Measurements from ENCODE around the gene GAB4.

The GAB4 gene

GRCh38 chr22:17007852-17008731 is at the start of gene GAB4:
Gene GAB4, minus strand, starts transcription at chr22:17008222. Its CDS starts 108 bp downstream, at chr22:17008114.
- TF ChIP-seq REST (IDR thresholded peaks at IDR 0.05; ENCODE audit: low read depth), result no peak
- no peak for TF ChIP-seq FOXM1 (IDR thresholded peaks at IDR 0.05; ENCODE audit: borderline replicate concordance, low read depth)
- no peak for TF ChIP-seq TAF1 (IDR thresholded peaks at IDR 0.05; ENCODE audit: low read depth)
- no peak for TF ChIP-seq YY1 (IDR thresholded peaks at IDR 0.05; ENCODE audit: low read depth)
- no peak for TF ChIP-seq CEBPB (IDR thresholded peaks at IDR 0.05)
- no peak for TF ChIP-seq USF1 (IDR thresholded peaks at IDR 0.05)
- no peak for TF ChIP-seq TEAD4 (IDR thresholded peaks at IDR 0.05)
- no peak for TF ChIP-seq TCF12 (IDR thresholded peaks at IDR 0.05; ENCODE audit: low read depth)
- TF ChIP-seq CREB1 (IDR thresholded peaks at IDR 0.05; ENCODE audit: low read depth), result no peak
- TF ChIP-seq NFIC (IDR thresholded peaks at IDR 0.05), result no peak
- no peak for TF ChIP-seq EGR1 (IDR thresholded peaks at IDR 0.05)
- TF ChIP-seq EP300 (IDR thresholded peaks at IDR 0.05; ENCODE audit: borderline replicate concordance), result no peak
- no peak for TF ChIP-seq RAD21 (IDR thresholded peaks at IDR 0.05; ENCODE audit: low read depth)
- TF ChIP-seq MAX (IDR thresholded peaks at IDR 0.05), result no peak
- TF ChIP-seq ZBTB7A (IDR thresholded peaks at IDR 0.05; ENCODE audit: low read depth), result no peak

GRCh38 chr22:17056807-17057206 is 48.8 kb upstream of the GAB4 start:
- TF ChIP-seq USF1 (IDR thresholded peaks at IDR 0.05) (no peak), CEBPB (IDR thresholded peaks at IDR 0.05) (no peak), MAX (IDR thresholded peaks at IDR 0.05) (no peak), NFIC (IDR thresholded peaks at IDR 0.05) (no peak), CREB1 (IDR thresholded peaks at IDR 0.05; ENCODE audit: low read depth) (no peak)

GRCh38 chr22:17056058-17056457 is 48.0 kb upstream of the GAB4 start:
- TF ChIP-seq TAF1 (IDR thresholded peaks at IDR 0.05; ENCODE audit: low read depth) (no peak), CREB1 (IDR thresholded peaks at IDR 0.05; ENCODE audit: low read depth) (no peak), NFIC (IDR thresholded peaks at IDR 0.05) (no peak)

- TF ChIP-seq NFIC (IDR thresholded peaks at IDR 0.05) (no peak), RAD21 (IDR thresholded peaks at IDR 0.05; ENCODE audit: low read depth) (no peak), ZBTB7A (IDR thresholded peaks at IDR 0.05; ENCODE audit: low read depth) (no peak), FOXM1 (IDR thresholded peaks at IDR 0.05; ENCODE audit: borderline replicate concordance, low read depth) (no peak), TEAD4 (IDR thresholded peaks at IDR 0.05) (no peak), MAX (IDR thresholded peaks at IDR 0.05) (no peak), USF1 (IDR thresholded peaks at IDR 0.05) (no peak), CEBPB (IDR thresholded peaks at IDR 0.05) (no peak), EP300 (IDR thresholded peaks at IDR 0.05; ENCODE audit: borderline replicate concordance) (no peak), TCF12 (IDR thresholded peaks at IDR 0.05; ENCODE audit: low read depth) (no peak), YY1 (IDR thresholded peaks at IDR 0.05; ENCODE audit: low read depth) (no peak), REST (IDR thresholded peaks at IDR 0.05; ENCODE audit: low read depth) (no peak)
These were observed 39.6 kb upstream of the GAB4 start for GRCh38 chr22:17047656-17048055.

- TF ChIP-seq TAF1 (IDR thresholded peaks at IDR 0.05; ENCODE audit: low read depth) (no peak), MAX (IDR thresholded peaks at IDR 0.05) (no peak), USF1 (IDR thresholded peaks at IDR 0.05) (no peak)
These were observed 38.7 kb upstream of the GAB4 start for GRCh38 chr22:17046566-17047348.
